ENCODE measurements around the gene ACAN.

DNA sequence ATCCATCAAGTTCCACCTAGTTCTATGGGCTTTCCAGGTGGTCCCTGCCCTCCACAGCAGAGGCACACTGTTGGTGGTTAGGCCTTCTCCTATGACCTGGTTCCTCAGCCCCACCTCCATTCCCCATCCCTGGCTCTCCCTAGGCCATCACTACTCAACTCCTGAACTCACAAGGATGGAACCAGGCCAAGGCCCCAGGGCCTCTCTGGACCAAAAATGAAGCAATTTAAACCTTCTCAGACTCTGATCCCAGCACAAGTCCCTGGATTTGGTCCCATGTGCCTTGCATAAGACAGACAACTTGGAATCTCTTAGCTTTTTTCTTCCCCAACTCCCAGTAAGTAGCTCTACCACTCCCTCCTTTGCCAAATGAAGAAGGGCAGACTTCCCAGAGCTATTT, 14.4 kb upstream of the ACAN start:
- no peak for TF ChIP-seq POLR2A (IDR thresholded peaks at IDR 0.05; ENCODE audit: low read depth, low read length)
- TF ChIP-seq TAF1 (IDR thresholded peaks at IDR 0.05; ENCODE audit: borderline replicate concordance, low read depth, low read length) = no peak

Data from GM12892 (cell line).